Activated T-cell treated with anti-CD3 and anti-CD28 coated beads for 24 hours (primary cell): ENCODE results near the gene PCGF6.
"Not testable (repeated sequence)": the region's sequence is repeated elsewhere in the genome, so short reads cannot be mapped to it uniquely, and the experiment has no call there.

ENCODE experiments used
- DNase-seq: peaks from one replicate; pipeline ENCODE4 v3.0.0-alpha.2; 2020; ENCODE audit warnings: low read depth

Gene PCGF6

DNA sequence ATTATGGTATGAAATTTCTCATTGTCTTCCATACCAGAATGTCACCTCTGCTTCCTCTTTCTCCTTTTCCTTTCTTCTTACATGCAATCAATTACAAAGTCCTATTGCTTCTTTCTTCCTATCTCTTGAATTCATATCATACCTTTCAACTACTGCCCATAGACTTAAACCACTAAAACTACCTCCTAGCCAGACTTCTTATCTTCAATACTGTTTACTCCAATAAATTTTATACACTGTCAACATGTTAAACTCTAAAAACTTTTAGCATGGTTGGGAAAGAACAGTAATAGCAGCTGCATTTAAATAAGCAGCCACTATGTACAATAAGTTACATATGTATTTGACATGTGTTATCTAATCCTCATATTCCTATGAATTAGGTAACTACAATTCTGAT, 34.9 kb downstream of the PCGF6 start:
- DNase-seq = no peak

DNA sequence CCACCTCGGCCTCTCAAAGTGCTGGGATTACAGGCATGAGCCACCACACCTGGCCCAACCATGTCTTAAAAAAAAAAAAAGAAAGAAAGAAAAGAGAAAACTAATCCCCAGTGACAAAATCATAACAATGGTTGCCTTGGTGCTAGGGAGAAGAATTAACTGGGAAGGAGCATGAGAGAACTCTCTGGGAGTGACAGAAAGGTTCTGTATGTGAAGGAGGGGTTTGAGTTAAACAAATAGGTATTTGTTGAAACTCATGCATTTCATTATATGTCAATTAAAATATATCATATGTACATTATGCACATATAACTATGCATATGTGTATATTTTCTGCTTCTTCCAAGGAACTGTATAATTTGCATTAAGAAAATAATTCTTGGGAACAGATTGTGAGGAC, 40.7 kb downstream of the PCGF6 start:
- DNase-seq = no peak

DNA sequence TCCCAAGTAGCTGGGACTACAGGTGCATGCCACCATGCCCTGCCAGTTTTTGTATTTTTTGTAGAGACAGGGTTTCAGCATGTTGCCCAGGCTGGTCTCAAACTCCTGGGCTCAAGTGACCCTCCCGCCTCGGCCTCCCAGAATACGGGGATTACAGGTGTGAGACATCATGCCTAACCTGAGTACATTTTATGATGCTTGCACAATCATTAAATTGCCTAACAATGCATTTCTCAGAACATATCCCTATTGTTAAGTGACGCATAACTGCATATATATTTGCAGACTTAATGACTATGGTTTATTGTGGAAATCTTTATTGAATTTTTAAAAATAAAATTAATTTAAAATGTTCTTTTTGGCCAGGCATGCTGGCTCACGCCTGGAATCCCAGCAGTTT, 43.3 kb downstream of the PCGF6 start:
- no peak for DNase-seq

GRCh38 chr10:103295374-103296015, 55.4 kb downstream of the PCGF6 start:
- no peak for DNase-seq

- no peak for DNase-seq
Observed at GRCh38 chr10:103291588-103291987, 59.4 kb downstream of the PCGF6 start.

GRCh38 chr10:103287992-103288391, 62.9 kb downstream of the PCGF6 start:
- DNase-seq = no peak

DNA sequence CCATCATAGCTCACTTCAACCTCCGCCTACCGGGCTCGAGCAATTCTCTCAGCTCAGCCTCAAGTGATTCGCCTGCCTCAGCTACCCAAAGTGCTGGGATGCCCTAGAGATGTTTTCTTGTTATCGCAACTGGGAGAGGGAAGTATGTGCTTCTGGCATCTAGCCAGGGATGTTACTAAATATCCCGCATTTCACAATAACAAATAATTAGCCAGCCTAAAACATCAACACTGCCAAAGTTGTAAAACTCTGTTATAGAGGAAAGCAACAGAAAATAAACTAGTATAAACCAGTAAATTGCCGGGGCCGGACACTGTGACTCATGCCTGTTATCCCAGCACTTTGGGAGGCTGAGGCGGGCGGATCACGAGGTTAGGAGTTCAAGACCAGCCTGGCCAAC, 66.8 kb downstream of the PCGF6 start:
- no peak for DNase-seq

DNA sequence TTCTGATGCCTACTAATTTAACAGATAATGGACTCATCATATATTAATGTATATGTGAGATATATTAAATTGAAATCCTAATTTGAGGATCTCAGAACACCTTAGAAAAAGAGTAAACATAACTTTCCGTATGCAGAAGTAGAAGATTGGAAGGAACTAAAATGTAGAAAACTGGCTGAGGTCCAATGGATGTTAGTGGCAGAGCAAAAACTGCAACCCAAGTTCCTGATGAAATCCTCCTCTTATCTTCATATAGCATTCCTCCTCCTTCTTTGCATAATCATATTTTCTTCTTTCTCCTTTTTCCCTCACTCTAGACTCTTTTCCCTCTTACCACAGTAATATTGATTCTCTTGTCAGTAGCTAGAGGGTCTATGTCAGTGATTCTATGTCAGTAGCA, 68.0 kb downstream of the PCGF6 start:
- DNase-seq = no peak

DNA sequence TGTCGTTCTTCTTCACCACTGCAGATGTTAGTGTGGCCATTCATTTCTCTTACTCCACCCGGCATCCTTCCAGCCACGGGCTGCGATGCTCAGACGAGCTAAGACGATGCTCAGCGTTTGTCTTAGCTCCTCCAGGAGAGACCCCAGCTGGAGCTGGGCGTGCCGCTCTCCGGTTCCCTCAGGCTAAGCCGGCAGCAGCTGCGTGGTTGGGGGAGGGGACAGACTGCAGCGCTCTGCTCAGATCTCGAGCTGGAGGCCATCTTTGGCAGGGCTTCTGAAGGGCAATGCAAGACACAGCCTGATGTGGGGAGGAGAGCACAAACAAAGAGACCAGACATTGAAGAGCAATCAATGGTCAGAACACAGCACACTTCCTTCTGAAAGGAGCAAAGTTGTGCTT, 69.2 kb downstream of the PCGF6 start:
- DNase-seq = no peak

DNA sequence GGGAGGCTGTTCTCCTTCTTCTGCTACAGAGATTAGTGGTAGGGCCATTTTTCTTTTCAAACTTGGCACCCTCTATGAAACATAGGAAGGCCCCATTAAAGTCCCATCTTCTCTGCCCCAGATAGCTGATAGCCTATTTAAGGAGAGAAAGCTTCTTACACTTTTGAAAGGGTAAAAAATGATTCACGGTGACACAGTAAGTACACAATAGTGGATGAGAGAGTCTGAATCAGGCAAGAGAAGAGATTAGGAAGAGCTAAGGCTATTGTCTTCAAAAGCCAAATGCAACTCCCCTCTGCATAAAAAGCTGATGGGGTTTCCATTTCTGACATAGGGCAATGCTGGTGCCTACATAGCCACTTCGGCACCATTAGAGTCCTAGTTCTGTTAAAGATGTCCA, 70.4 kb downstream of the PCGF6 start:
- no peak for DNase-seq

- no peak for DNase-seq
Observed at GRCh38 chr10:103280031-103280430, 70.9 kb downstream of the PCGF6 start.

GRCh38 chr10:103278862-103279298, 72.1 kb downstream of the PCGF6 start:
- no peak for DNase-seq

- DNase-seq = no peak
Observed at GRCh38 chr10:103278537-103278823, 72.5 kb downstream of the PCGF6 start.

DNA sequence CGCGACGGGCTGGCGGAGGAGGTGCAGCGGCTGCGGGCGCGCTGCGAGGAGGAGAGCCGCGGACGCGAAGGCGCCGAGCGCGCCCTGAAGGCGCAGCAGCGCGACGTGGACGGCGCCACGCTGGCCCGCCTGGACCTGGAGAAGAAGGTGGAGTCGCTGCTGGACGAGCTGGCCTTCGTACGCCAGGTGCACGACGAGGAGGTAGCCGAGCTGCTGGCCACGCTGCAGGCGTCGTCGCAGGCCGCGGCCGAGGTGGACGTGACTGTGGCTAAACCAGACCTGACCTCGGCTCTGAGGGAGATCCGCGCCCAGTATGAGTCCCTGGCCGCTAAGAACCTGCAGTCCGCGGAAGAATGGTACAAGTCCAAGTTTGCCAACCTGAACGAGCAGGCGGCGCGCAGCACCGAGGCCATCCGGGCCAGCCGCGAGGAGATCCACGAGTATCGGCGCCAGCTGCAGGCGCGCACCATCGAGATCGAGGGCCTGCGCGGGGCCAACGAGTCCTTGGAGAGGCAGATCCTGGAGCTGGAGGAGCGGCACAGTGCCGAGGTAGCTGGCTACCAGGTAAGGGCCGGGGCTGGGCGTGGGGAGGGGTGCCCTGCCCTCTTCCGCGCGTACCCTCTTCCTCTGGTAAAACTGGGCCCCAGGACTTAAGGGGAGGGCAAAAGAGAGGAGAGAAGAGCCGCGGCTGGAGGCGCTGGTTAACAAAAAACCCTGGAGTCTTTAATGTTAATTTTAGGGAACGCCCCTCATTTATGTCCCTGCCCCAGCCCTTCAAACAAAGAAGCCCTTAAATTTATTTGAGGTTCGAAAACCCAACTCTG, 73.0 kb downstream of the PCGF6 start:
- no peak for DNase-seq

- no peak for DNase-seq
Observed at GRCh38 chr10:103276896-103277712, 73.8 kb downstream of the PCGF6 start, which contains the start of gene INA. TSS of gene INA (plus strand) at chr10:103277138. CDS start at chr10:103277212, 74 bp downstream.

DNA sequence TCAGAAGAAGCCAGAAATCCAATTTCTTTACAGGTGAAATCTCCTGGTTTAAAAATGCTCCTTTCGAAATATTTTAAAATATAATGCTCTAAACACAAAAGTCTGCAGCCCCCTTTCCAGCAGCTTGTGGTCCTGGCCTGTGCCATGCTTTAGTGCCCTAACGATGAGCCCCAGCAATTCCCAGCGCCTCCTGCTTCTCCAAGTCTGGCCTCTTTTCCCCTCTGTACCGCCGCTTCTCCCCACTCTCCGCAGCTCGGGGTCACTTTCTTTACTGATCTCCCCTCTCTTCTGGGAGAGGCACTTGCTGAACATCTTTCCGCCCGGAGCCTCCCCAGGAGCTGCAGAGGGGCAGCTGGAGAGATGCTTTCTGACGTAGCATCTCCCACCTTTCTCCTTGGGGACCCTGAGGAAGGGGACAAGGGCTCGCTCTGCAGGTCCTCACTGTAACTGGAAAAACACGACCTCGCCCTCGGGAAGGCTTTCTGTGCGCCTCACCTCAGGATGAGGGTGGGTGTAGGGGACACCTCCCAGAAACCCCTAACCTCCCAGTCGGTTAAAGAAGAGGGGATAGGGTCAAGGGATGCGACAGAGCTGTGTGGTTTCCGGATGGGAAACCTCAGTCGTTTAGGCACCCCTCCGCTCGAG, 74.6 kb downstream of the PCGF6 start:
- DNase-seq = no peak

DNA sequence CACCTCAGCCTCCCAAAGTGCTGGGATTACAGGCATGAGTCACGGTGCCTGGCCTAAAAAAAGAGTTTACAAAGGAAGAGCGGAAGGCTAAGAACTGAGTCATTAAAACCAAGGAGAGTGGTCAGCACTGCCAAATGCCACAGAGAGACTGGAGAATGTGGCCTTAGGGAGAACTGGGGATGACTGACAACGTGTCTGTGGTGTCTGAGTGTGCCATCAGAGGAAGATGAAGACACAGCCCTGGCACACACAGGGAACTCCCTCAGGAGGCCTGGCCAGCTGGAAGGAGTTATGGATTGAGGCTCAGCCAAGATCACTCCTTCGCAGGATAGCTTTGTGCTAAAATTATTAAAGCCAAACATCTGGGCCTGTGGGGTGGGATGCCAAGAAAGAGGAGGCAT, 77.9 kb downstream of the PCGF6 start:
- DNase-seq = no peak

DNA sequence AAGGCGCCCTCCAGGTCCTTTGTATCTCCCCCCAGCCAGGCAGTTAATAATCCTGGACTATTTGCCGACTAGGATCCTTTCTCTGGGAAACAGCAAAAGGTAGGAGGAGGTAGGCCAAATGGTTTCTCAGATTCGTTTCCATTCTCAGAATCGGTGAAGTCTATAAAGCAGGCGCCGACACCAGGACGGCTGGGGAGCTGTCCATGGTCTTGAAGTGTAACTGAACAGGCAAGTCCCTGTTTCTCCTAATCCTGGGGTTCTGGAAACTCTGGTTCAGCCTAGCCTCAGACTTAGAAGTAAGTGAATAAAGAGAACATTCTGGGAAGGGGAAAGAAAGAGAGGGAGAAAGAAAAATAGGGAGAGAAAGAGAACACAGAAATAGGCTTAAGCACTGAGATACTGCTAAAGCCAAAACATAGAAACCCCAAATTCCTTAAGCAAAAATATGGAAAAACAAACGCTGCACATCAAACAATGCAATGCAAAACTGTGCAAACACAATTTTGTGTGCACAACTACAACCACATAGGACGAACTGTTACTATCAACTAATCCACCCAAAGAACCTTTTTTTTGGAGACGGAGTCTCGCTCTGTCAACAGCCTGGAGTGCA, 85.1 kb downstream of the PCGF6 start:
- no peak for DNase-seq

DNA sequence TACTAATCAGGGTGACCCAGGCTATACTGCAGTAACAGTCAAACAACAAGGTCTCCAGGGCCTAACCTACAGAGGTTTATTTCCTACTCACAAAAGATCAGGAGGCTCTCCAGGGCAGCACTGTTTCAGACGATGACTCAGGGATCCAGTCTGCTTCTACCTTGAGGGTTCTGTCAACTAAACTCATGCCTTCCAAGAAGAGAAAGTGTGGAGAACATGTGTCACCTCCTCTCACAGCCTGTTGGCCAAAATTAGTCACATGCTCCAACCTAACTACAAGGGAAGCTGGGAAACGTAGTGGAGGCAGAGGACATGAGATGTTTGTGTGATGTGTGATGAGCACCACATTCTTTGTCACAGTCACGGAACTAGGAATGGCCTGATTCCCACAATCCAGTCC, 88.7 kb downstream of the PCGF6 start:
- no peak for DNase-seq

DNA sequence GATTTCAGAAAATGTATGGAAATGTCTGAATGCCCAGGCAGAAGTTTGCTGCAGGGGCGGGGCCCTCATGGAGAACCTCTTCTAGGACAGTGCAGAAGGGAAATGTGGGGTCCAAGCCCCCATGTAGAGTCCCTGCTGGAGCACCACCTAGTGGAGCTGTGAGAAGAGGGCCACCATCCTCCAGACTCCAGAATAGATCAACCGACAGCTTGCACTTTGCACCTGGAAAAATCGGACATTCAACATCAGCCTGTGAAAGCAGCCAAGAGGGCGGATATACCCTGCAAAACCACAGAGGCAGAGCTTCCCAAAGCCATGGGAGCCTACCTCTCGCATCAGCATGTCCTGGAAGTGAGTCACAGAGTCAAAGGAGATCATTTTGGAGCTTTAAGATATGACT, 91.0 kb downstream of the PCGF6 start:
- no peak for DNase-seq

DNA sequence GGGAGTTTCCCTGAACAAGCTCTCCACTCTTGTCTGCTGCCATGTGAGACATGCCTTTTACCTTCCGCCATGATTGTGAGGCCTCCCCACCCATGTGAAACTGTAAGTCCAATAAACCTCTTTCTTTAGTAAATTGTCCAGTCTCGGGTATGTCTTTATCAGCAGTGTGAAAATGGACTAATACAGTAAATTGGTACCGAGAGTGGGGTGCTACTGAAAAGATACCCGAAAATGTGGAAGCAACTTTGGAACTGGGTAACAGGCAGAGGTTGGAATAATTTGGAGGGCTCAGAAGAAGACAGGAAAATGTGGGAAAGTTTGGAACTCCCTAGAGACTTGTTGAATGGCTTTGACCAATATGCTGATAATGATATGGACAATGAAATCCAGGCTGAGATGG, 92.0 kb downstream of the PCGF6 start:
- not testable (repeated sequence) for DNase-seq

- no peak for DNase-seq
Observed at GRCh38 chr10:103257812-103258211, 93.1 kb downstream of the PCGF6 start.
